ENCODE data around the gene KSR2.

KSR2 gene

GRCh38 chr12:117494833-117495655 lies 473.7 kb downstream of the KSR2 start:
- DNase-seq (ENCODE audit: low spot score) = no peak

- DNase-seq (ENCODE audit: low spot score) = no peak
Observed at GRCh38 chr12:117491711-117492110, 477.1 kb downstream of the KSR2 start.

- DNase-seq (ENCODE audit: low spot score) = no peak
Observed at GRCh38 chr12:117490130-117490529, 478.7 kb downstream of the KSR2 start.

DNA sequence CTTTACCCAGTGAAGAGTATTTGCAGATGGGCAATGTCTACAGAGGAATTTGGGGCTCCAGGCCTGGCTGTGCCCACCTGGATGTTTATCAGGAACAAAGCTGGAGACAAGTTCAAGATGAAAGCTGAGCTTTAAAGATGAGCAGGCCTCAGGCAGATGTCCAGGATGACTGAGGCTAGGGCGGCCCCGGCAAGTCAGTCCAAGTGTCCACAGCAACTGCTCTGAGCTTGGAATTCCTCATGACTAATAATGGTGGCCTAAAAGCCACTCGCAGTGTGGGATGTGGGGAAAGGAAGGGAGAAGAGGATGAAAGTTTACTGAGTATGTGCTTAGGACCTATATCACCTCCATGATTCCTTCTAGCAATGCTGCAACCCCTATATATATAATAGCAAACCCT lies 479.1 kb downstream of the KSR2 start:
- no peak for DNase-seq (ENCODE audit: low spot score)

GRCh38 chr12:117486840-117487659 lies 481.7 kb downstream of the KSR2 start:
- DNase-seq (ENCODE audit: low spot score) = no peak

- no peak for DNase-seq (ENCODE audit: low spot score)
Observed at GRCh38 chr12:117485984-117486839, 482.6 kb downstream of the KSR2 start.

- no peak for DNase-seq (ENCODE audit: low spot score)
Observed at GRCh38 chr12:117484901-117485300, 483.9 kb downstream of the KSR2 start.

DNA sequence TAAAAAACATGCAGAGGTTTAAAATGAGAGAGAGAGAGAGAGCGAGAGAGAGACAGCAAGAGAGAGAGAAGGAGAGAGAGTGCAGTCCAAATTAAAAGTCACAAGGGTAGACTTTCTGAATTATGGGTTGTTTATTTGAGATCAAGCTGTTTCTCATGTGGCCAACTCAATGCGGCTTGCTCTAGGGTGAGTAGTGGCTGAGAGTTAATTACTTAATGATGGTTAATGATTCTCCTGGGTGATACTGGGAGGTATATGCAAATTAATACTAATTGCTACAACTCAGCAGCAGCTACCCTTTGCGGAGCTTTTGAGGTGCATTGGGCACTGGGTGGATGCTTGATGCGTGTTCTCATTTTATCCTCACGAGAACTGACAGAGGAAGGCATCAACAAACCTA lies 485.3 kb downstream of the KSR2 start:
- DNase-seq (ENCODE audit: low spot score) = no peak

DNA sequence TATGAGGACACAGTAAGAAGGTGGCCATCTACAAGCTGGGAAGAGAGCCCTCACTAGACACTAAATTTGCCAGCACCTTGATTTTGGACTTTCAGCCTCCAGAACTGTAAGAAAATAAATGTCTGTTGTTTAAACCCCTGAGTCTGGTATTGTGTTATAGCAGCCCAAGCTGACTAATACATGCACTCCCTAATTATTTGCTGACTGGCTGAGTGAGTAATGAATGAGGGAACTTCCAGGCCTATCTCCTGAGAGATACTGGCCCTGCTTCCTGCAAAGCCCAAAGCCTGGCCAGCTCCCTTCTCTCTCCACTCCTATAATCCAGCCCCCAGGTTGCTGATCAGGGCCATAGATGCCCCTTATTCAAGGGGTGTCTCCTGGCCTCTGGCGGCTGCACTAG lies 487.3 kb downstream of the KSR2 start:
- DNase-seq (ENCODE audit: low spot score) = no peak

- no peak for DNase-seq (ENCODE audit: low spot score)
Observed at GRCh38 chr12:117476341-117476740, 492.4 kb downstream of the KSR2 start.

- no peak for DNase-seq (ENCODE audit: low spot score)
Observed at GRCh38 chr12:117473856-117474255, 494.9 kb downstream of the KSR2 start.

DNA sequence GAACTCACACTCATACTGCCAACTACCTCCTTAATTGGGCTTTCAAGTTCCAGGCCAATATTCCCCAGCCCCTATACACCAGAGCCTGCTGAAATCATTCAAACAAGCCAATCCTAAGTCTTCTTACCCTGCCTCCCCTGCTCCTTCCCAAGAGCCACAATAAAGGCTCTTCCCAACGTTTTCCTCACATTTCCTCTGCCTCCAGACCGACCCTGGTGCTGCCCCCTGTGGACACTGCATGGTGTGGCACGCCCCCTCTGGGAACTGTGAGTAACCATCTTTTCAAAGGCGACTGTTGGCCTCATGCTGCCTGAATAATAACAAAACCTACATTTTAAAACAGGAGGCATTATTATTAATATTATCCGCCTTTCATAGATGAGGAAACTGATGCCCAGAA lies 495.8 kb downstream of the KSR2 start:
- DNase-seq (ENCODE audit: low spot score) = peak; percentile 25

DNA sequence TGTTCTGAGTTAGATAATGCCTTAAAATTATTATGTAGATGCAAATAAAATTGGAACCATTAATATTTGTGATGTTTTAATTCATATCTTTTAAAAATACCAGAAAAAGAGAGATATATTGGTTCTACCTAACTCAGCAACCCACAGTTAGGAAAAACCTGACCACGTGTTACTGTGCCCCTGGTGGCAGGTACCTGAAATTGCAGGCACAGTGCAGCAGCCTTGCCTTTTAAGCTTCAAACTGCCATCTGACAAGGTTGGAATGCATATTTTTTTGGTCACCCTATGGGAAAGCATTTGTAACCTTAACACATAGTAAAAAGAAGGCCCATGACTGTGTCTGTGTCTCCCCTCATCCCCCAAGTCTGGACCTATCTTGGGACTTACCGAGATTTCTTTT lies 498.0 kb downstream of the KSR2 start:
- no peak for DNase-seq (ENCODE audit: low spot score)

DNA sequence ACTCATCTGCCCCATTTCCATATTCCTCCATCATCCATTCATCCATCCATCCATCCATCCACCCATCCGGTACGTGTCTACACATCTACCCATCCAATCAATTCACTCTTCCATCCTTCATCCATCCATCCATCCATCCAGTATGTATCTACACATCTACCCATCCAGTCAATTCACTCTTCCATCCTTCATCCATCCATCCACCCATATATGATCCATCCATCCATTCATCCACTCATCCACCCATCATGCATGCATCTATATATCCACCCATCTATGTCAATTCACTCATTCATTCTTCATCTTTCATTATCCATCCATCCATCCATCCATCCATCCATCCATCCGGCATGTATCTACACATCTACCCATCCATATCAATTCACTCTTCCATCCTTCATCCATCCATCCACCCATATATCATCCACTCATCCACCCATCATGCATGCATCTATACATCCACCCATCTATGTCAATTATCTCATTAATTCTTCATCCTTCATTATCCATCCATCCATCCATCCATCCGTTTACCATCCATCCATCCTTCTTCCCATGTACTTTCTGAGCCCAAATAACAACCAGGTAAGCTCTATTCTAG lies 498.8 kb downstream of the KSR2 start:
- DNase-seq (ENCODE audit: low spot score) = no peak

GRCh38 chr12:117468016-117468415 lies 500.8 kb downstream of the KSR2 start:
- DNase-seq (ENCODE audit: low spot score) = no peak

DNA sequence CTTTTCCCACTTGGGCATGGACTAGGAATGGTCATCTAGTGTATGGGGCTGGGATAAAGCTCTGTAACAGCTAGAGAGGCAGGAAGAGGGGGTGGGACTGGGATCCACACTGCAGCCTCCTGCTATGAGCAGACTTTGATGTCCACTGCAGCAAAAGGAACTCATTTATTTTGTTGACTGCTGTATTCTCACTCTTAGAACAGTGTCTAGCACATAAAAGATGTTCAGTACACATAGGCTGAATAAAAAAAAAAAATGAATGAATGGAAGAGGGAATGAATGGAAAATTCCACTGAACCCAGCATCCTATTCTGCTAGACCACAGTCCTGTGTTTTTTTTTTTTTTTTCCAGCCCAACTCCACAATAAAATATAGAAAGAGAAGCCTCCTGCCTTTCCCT lies 501.2 kb downstream of the KSR2 start:
- DNase-seq (ENCODE audit: low spot score) = no peak

DNA sequence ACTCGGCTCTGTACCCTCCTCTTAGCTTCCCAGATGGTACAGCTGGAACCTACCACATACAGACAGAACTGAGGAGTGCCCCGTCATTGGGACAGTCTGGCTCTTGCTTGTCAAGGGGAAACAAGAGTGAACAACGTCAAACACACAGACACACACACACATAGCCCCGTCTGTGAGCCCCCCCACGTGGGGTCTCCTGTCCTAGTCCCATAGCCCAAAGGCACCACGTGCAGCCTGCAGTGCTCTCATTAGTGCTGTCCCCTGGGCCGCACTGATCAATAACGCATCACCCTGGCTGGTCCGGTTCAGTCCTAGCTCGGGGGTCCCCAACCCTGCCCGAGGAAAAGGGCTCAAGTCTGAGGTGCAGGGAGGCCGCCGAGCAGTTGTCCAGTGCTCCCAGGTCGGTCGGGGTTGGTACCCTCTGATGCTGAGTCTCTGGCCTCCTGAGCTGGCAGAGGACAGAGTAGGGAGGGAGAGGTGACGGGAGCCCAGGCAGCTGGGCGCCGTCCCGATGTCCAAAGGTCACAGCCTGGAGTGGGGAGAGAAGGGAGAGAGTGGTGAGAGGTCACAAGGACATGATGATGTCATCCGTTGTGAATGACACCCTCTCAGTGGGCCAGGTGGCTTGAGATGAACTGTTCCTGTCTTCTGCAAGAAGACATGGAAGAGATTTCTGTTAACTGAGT lies 502.0 kb downstream of the KSR2 start:
- DNase-seq (ENCODE audit: low spot score) = peak; percentile 59

DNA sequence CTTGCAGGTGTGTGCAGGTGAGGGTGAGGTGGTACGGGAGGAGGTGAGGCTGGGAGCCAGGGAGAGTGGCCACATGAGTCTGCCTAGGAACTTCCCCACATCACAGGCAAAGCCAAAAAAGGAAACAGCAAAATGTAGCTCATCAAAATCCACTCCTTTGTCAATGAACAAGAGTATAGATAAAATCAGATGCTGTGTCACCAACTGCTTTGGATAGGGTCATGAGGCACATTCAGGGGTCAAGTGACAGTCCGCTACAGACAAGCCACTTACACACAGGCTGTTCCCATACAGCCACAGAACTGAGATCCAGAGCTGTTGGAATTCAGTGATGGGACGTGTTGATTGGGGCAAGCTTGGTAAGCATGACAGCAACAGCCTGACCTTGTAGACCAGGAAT lies 507.1 kb downstream of the KSR2 start:
- DNase-seq (ENCODE audit: low spot score) = no peak

DNA sequence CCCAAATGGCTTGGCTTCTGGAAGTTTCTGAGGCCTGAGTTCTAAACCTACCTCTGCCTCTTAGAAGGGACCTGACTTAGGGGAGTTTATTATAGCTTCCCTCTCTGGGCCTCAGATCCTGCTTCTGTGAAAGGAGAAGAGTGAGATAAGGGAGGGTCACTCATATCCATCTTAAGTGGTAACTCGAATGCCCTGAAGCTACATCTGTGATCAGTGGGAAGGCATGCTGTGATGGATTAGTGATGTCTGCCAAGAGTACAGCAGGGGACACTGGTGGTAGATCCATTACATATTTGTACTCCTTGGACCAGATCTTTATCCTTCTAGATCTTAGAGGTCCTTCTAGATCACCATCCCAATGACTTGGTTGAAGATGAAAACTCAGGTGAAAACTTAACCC lies 509.6 kb downstream of the KSR2 start:
- DNase-seq (ENCODE audit: low spot score) = no peak

DNA sequence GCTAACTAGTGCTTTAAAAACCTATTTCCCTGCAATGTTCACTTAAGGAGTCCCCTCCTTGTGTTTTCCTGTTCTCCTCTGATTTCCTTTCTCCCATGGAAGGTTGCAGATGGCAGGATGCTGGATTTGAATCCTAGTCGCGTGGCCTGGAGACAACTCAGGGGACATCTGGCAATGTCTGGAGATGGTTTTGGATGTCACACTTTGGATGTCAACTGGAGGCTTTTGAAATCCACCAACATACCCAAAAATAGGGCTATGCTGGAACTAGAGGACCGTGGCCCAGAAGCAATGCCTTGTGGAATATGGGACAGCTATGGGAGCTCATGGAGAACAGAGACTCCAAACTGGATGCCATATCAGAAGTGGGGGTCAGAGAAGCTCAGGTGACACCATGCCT lies 511.6 kb downstream of the KSR2 start:
- DNase-seq (ENCODE audit: low spot score) = no peak

DNA sequence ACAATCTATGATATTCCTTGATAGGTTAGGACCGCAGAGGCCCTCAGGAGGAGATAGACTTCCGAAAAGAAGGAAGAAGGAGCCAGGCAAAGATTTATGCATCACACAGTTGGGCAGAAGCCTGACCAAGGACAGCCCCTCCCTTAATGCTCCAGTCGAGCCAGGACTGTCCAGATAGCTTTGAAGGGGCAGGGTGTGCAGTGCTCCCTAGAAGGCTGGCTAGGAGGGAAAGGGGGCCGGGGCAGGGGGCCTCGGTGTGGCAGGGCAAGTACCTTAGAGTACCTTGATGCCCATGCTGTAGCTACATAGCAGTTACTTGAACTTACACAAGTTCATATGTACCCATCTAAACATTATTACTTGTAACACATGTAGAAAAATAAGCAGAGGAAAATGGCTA lies 512.7 kb downstream of the KSR2 start:
- DNase-seq (ENCODE audit: low spot score) = no peak
